Chondrocyte (in vitro differentiated cells): ENCODE measurements around the gene ASTN2. TPM values are rescaled to one million over a fixed set of nuclear protein-coding genes. Genes with fewer than 3 reads are reported as not detected.

Experiments
- DNase-seq: peaks from one replicate; pipeline ENCODE4 v3.0.0; 2021; ENCODE audit warnings: mixed read lengths, low spot score
- H3K27ac Mint-ChIP-seq: one replicate; pipeline ENCODE4 v1.8.0; 2021; ENCODE audit warnings: mild to moderate bottlenecking, moderate library complexity, mixed read lengths; ENCODE audit not compliant: unreplicated experiment
- H3K27me3 Mint-ChIP-seq: 2 replicates; pipeline ENCODE4 v1.8.0; 2021; ENCODE audit warnings: low read depth, mixed read lengths
- H3K36me3 Mint-ChIP-seq: 2 replicates; pipeline ENCODE4 v1.8.0; 2021; ENCODE audit warnings: low read depth, mixed read lengths
- H3K4me1 Mint-ChIP-seq: 2 replicates; pipeline ENCODE4 v1.8.0; 2021; ENCODE audit warnings: low read depth, mild to moderate bottlenecking, mixed read lengths
- H3K4me3 Mint-ChIP-seq: one replicate; pipeline ENCODE4 v1.8.0; 2021; ENCODE audit warnings: mild to moderate bottlenecking, moderate library complexity, mixed read lengths; ENCODE audit not compliant: unreplicated experiment
- H3K9me3 Mint-ChIP-seq: 2 replicates; pipeline ENCODE4 v1.8.0; 2021; ENCODE audit warnings: low read depth, mixed read lengths
- total RNA-seq: library from RNA; stranded (reverse); gene quantifications from 3 replicates; pipeline ENCODE4 v1.2.1, GENCODE V29; 2021
- TF ChIP-seq, protein P1 (sequence below): fragments of 200-600 bp; sonication (generic); IDR thresholded peaks from 2 replicates; pipeline ENCODE4 v1.5.0; 2021; ENCODE audit warnings: antibody characterized with exemption, mild to moderate bottlenecking, moderate library complexity

Gene ASTN2
- total RNA-seq, 1 donor from 2014 or later = 3.6 TPM

DNA sequence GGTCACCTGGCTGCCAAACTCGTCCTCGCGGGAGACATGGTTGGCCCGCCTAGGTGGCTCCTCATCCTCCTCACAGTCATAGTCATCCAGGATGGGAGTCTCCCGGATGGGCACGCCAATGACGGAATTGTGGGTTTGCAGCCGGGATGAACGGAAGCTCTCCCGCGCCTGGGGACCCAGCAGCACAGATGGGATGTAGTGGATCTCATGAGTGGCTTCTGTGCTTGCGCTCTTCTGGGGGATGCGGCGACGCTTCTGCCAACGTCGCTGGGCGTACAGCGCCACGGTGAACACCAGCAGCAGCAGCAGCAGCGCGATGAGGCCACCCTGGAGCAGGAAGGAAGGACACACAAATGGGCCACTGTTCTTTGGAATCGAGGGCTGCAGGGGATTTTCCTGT lies 200.4 kb downstream of the ASTN2 start:
- no peaks in the 10 kb centered on the region for H3K4me1 Mint-ChIP-seq
- H3K27me3 Mint-ChIP-seq = no peaks in the 10 kb centered on the region
- DNase-seq = no peak
- no peaks in the 10 kb centered on the region for H3K36me3 Mint-ChIP-seq
- TF ChIP-seq, protein P1, sequence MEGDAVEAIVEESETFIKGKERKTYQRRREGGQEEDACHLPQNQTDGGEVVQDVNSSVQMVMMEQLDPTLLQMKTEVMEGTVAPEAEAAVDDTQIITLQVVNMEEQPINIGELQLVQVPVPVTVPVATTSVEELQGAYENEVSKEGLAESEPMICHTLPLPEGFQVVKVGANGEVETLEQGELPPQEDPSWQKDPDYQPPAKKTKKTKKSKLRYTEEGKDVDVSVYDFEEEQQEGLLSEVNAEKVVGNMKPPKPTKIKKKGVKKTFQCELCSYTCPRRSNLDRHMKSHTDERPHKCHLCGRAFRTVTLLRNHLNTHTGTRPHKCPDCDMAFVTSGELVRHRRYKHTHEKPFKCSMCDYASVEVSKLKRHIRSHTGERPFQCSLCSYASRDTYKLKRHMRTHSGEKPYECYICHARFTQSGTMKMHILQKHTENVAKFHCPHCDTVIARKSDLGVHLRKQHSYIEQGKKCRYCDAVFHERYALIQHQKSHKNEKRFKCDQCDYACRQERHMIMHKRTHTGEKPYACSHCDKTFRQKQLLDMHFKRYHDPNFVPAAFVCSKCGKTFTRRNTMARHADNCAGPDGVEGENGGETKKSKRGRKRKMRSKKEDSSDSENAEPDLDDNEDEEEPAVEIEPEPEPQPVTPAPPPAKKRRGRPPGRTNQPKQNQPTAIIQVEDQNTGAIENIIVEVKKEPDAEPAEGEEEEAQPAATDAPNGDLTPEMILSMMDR = no peak
- no peak overlapping the region for H3K4me3 Mint-ChIP-seq
- H3K27ac Mint-ChIP-seq = no peak overlapping the region
- H3K9me3 Mint-ChIP-seq = peaks cover 25% of the 10 kb centered on the region

GRCh38 chr9:117211280-117211679 lies 203.6 kb downstream of the ASTN2 start:
- TF ChIP-seq, protein P1 = no peak
- Mint-ChIP-seq H3K36me3 (no peaks in the 10 kb centered on the region), H3K4me3 (no peak overlapping the region), H3K27me3 (no peaks in the 10 kb centered on the region), H3K9me3 (peaks cover 41% of the 10 kb centered on the region), H3K4me1 (no peaks in the 10 kb centered on the region), H3K27ac (no peak overlapping the region)
- no peak for DNase-seq

DNA sequence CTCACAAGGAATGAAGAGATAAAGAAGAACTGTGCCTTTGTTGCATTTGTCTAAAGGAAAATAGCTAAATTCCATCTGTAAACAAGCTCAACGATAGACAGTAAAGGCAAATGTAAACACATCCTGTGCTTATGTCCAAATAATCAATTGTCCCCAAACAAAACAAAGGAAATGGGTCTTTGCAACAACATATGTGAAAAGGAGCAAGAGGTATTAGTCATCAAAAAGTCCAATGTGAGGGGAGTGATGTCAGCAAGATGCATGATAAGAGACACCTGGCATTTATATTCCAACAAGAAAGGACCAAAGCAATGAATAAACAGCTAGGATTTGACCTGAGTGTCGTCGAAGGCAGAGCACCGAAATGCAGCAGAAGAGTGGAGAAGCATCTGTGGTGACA lies 209.1 kb downstream of the ASTN2 start:
- H3K36me3 Mint-ChIP-seq = no peaks in the 10 kb centered on the region
- no peak overlapping the region for H3K27ac Mint-ChIP-seq
- TF ChIP-seq, protein P1 = no peak

GRCh38 chr9:117204971-117205370 lies 209.9 kb downstream of the ASTN2 start:
- TF ChIP-seq, protein P1 = no peak
- Mint-ChIP-seq H3K27me3 (no peaks in the 10 kb centered on the region), H3K36me3 (no peaks in the 10 kb centered on the region), H3K4me1 (no peaks in the 10 kb centered on the region), H3K9me3 (peaks cover 32% of the 10 kb centered on the region), H3K27ac (no peak overlapping the region), H3K4me3 (no peak overlapping the region)
- no peak for DNase-seq

More for the DNA sequence above, 209.1 kb downstream of the ASTN2 start:
- DNase-seq = no peak
- Mint-ChIP-seq H3K4me3 (no peak overlapping the region), H3K9me3 (peaks cover 40% of the 10 kb centered on the region), H3K4me1 (no peaks in the 10 kb centered on the region), H3K27me3 (no peaks in the 10 kb centered on the region)

GRCh38 chr9:117191504-117192261 lies 223.2 kb downstream of the ASTN2 start:
- peaks cover 13% of the 10 kb centered on the region for H3K9me3 Mint-ChIP-seq
- no peaks in the 10 kb centered on the region for H3K4me1 Mint-ChIP-seq
- TF ChIP-seq, protein P1 = no peak
- no peak for DNase-seq
- H3K36me3 Mint-ChIP-seq = no peaks in the 10 kb centered on the region
- no peak overlapping the region for H3K4me3 Mint-ChIP-seq
- H3K27ac Mint-ChIP-seq = no peak overlapping the region
- H3K27me3 Mint-ChIP-seq = no peaks in the 10 kb centered on the region
